Testis (tissue), 3 donors: ENCODE results near the gene NBEA. TPM values are rescaled to one million over a fixed set of nuclear protein-coding genes. Genes with fewer than 3 reads are reported as not detected.

Experiments used
- DNase-seq: peaks from one replicate; pipeline ENCODE4 v3.0.0-alpha.2; 2019
- H3K27ac ChIP-seq, 2 donors: fragments of 200-600 bp; sonication (generic); one replicate each; pipeline ENCODE4 v1.5.1; 2019
- H3K27me3 ChIP-seq: fragments of 200-600 bp; sonication (generic); one replicate; pipeline ENCODE4 v1.5.1; 2019
- H3K36me3 ChIP-seq: fragments of 200-600 bp; sonication (generic); one replicate; pipeline ENCODE4 v1.5.1; 2017; ENCODE audit warnings: low read depth; ENCODE audit errors: missing control alignments
- H3K4me1 ChIP-seq: fragments of 200-600 bp; sonication (generic); one replicate; pipeline ENCODE4 v1.5.1; 2019
- H3K4me3 ChIP-seq, 2 donors: fragments of 200-600 bp; sonication (generic); one replicate each; pipeline ENCODE4 v1.5.1; 2017 to 2019
- H3K9me3 ChIP-seq: fragments of 200-600 bp; sonication (generic); one replicate; pipeline ENCODE4 v1.5.1; 2017
- POLR2A ChIP-seq: fragments of 450-650 bp; IDR thresholded peaks from one replicate; pipeline ENCODE4 v1.6.1; 2017; ENCODE audit warnings: antibody characterized with exemption, mild to moderate bottlenecking, moderate library complexity
- WGBS, 2 donors: methylation state at CpG; one replicate each; pipeline ENCODE4 v1.1.5; 2018; 5-methylcytosine and 5-hydroxymethylcytosine counted together
- intact Hi-C: fragments of 100-400 bp; cut with DNase I; formaldehyde crosslinking; loops from one replicate; pipeline ENCODE4 v1.15.1; 2023; ENCODE audit warnings: low total_unique reads
- polyA plus RNA-seq: library from polyadenylated mRNA; stranded (reverse); fragments of 350-450 nt; fragmentation: Illumina TruSeq; extraction: RNeasy Lipid Tissue Mini Kit (QIAGEN cat#74804); gene quantifications from one replicate; pipeline ENCODE4 v1.2.3, GENCODE V29; 2014; ENCODE audit warnings: low read depth, low replicate concordance; ENCODE audit not compliant: insufficient read depth
- total RNA-seq, 2 donors: library from RNA; depleted of rRNA; stranded (reverse); fragments of >200 nt; gene quantifications; one replicate each; pipeline ENCODE4 v1.2.3, GENCODE V29; 2016
- TF ChIP-seq, protein P1 (sequence below), 3 experiments: fragments of 450-650 bp in 2 of 3; fragments of 200-600 bp in 1 of 3; sonication (generic) in 1 of 3; IDR thresholded peaks; one replicate each; pipeline ENCODE4 v1.5.1; 2016 to 2019; ENCODE audit warnings: antibody characterized with exemption in 3 of 3, mild to moderate bottlenecking in 2 of 3, moderate library complexity in 1 of 3

The NBEA gene
- total and polyA plus RNA-seq, 3 donors from 2014 or later: 8.6 to 22.2 (median 18.3) TPM

DNA sequence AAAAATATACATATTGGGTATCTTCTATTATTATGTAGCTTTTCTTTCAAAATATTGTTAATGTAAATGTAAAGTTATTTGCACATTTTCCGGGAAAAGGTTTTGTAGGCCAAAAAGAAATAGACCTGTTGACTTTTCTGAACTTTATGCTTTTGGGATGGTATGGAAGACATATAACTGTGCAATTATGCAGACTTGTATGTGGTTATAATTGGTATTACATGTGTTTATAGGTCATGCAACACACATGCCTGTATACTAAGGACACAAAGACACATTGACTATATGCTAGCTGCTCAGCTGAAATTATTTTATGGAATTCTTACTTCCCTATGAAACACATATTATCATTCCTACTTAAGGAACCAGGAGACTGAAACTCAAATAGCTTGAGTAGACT, 2.3 kb upstream of the NBEA start:
- 95 to 100% methylated on average over 1 of the region's 1 CpG for WGBS, 2 donors
- DNase-seq: no peak
- H3K4me1 ChIP-seq: peaks cover 6% of the 10 kb centered on the region
- no peaks in the 10 kb centered on the region for H3K9me3 ChIP-seq
- no peak overlapping the region for H3K27ac ChIP-seq
- intact Hi-C loops: no loop called here
- TF ChIP-seq, protein P1, sequence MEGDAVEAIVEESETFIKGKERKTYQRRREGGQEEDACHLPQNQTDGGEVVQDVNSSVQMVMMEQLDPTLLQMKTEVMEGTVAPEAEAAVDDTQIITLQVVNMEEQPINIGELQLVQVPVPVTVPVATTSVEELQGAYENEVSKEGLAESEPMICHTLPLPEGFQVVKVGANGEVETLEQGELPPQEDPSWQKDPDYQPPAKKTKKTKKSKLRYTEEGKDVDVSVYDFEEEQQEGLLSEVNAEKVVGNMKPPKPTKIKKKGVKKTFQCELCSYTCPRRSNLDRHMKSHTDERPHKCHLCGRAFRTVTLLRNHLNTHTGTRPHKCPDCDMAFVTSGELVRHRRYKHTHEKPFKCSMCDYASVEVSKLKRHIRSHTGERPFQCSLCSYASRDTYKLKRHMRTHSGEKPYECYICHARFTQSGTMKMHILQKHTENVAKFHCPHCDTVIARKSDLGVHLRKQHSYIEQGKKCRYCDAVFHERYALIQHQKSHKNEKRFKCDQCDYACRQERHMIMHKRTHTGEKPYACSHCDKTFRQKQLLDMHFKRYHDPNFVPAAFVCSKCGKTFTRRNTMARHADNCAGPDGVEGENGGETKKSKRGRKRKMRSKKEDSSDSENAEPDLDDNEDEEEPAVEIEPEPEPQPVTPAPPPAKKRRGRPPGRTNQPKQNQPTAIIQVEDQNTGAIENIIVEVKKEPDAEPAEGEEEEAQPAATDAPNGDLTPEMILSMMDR (IDR thresholded peaks at IDR 0.05): peak in 1 of 3 experiments; percentile 31
- TF ChIP-seq POLR2A: no peak
- no peaks in the 10 kb centered on the region for H3K27me3 ChIP-seq
- no peak overlapping the region for H3K4me3 ChIP-seq
- no peaks in the 10 kb centered on the region for H3K36me3 ChIP-seq

DNA sequence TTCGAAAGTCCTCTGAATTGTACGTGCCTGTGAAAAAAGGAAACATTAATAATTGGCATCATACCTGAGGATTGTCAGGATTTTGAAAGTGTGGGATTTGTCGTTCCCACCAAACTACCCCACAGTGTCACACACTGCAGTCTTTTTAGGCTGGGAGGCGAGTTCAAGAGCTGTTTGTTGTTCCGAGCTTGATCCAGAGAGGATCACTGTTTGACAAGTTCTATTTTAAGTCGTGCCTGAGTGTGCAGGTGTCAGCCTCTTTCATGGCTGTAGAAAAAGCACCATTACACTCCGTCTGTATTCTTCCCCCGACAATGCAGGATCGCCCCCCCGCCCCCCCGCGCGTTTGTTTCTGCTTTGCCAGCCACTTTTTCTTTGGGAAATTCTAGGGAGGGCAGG, 635 bp upstream of the NBEA start:
- no peaks in the 10 kb centered on the region for H3K9me3 ChIP-seq
- no peaks in the 10 kb centered on the region for H3K36me3 ChIP-seq
- TF ChIP-seq, protein P1 (IDR thresholded peaks at IDR 0.05): no peak
- no peak for TF ChIP-seq POLR2A
- H3K27ac ChIP-seq: peak overlapping the region; percentile 89 to 96
- WGBS, 2 donors: 5% methylated on average over 13 of the region's 13 CpGs
- H3K4me1 ChIP-seq: peaks cover 6% of the 10 kb centered on the region
- peak; percentile 14 for DNase-seq
- H3K4me3 ChIP-seq: peak overlapping the region; percentile 89 to 97
- intact Hi-C loops: no loop called here
- no peaks in the 10 kb centered on the region for H3K27me3 ChIP-seq

- peak; percentile 50 for DNase-seq
- Histone ChIP-seq H3K27me3 (no peaks in the 10 kb centered on the region), H3K4me3 (peak overlapping the region; percentile 89 to 97), H3K4me1 (peaks cover 6% of the 10 kb centered on the region), H3K9me3 (no peaks in the 10 kb centered on the region), H3K36me3 (no peaks in the 10 kb centered on the region), H3K27ac (peak overlapping the region; percentile 89 to 96)
- intact Hi-C loops: no loop called here
- TF ChIP-seq POLR2A: no peak
- TF ChIP-seq, protein P1 (IDR thresholded peaks at IDR 0.05): no peak
- WGBS, 2 donors: 1 to 2% methylated on average over 35 to 40 of the region's 62 CpGs
These were observed 814 bp downstream of the NBEA start for GRCh38 chr13:34942732-34943435.

DNA sequence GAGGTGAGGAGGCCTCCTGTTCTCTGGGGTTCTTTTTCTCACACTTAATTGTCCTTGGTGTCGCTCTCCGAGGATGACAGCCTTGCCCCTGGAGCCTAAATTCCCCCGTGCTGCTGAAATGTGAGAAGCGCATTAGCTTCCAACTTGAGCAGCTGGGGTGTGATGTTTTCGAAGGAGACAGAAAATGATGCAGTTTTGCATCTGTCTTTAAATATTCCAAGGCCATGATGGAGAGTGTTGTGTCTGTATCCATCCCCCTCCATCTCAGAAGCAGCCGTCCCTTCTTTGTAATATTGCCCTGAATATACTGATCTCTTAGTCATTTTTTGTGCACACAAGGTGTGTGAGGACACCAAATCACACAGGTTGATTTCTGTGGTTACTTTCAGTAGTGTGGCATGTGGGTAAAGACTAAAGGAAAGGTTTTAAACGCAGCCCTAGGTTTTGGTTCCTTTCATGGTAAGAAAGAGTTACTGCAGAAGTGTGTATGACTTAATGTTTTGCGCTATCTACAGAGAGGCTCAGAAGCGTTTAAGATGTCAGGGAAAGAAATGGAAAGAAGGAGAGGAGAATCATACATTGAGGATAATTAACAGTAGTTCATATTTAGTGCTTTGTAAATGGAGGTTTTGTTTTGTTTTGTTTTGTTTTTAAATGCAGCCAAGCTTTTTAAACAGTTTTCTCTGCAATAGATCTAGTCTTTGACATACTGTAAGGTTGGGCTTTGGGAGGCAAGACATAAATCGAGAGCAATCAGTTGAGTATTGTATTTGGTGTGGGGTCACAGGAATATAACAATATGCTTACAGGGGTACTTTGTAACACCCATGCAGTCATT, 1.6 kb downstream of the NBEA start:
- peak overlapping the region; percentile 89 to 97 for H3K4me3 ChIP-seq
- WGBS, 2 donors: 22 to 27% methylated on average over 10 of the region's 10 CpGs
- no peak for TF ChIP-seq POLR2A
- TF ChIP-seq, protein P1 (IDR thresholded peaks at IDR 0.05): no peak
- H3K4me1 ChIP-seq: peaks cover 6% of the 10 kb centered on the region
- no peaks in the 10 kb centered on the region for H3K27me3 ChIP-seq
- H3K27ac ChIP-seq: peak overlapping the region in 1 of 2 donors; percentile 96
- no peaks in the 10 kb centered on the region for H3K36me3 ChIP-seq
- no peaks in the 10 kb centered on the region for H3K9me3 ChIP-seq
- intact Hi-C loops: no loop called here
- no peak for DNase-seq
